Endodermal cell (in vitro differentiated cells): ENCODE measurements around the gene TIAM2. TPM values are rescaled to one million over a fixed set of nuclear protein-coding genes. Genes with fewer than 3 reads are reported as not detected.
A peak's percentile ranks its signal among the peaks of the same experiment; 100 is the strongest.

Experiments used
- DNase-seq: peaks from one replicate; pipeline ENCODE4 v3.0.0-alpha.2; 2017
- H3K27ac ChIP-seq: 2 replicates; pipeline ENCODE4 v1.5.1; 2013; ENCODE audit warnings: mild to moderate bottlenecking, low read depth, low read length, moderate library complexity
- H3K27me3 ChIP-seq: 2 replicates; pipeline ENCODE4 v1.6.1; 2013; ENCODE audit warnings: mild to moderate bottlenecking, low read length, moderate library complexity; ENCODE audit not compliant: insufficient read depth, control insufficient read depth, poor library complexity, severe bottlenecking
- H3K36me3 ChIP-seq: 2 replicates; pipeline ENCODE4 v1.7.0; 2013; ENCODE audit warnings: mild to moderate bottlenecking, low read length, moderate library complexity; ENCODE audit not compliant: control insufficient read depth, insufficient read depth
- H3K4me1 ChIP-seq: one replicate; pipeline ENCODE4 v1.7.0; 2013; ENCODE audit warnings: low read length; ENCODE audit not compliant: control insufficient read depth, insufficient read depth
- H3K4me3 ChIP-seq: 2 replicates; pipeline ENCODE4 v1.5.1; 2013; ENCODE audit warnings: mild to moderate bottlenecking, low read length, moderate library complexity
- H3K9ac ChIP-seq: 2 replicates; pipeline ENCODE4 v1.6.1; 2013; ENCODE audit warnings: mild to moderate bottlenecking, low read length, moderate library complexity; ENCODE audit not compliant: poor library complexity, severe bottlenecking; ENCODE audit errors: extremely low read depth
- H3K9me3 ChIP-seq: 2 replicates; pipeline ENCODE4 v1.6.1; 2013; ENCODE audit warnings: mild to moderate bottlenecking, low read length, moderate library complexity; ENCODE audit not compliant: control insufficient read depth
- H3K27ac Mint-ChIP-seq: 2 replicates; pipeline ENCODE4 v1.8.0; 2020; ENCODE audit warnings: mixed read lengths
- H3K27me3 Mint-ChIP-seq: 2 replicates; pipeline ENCODE4 v1.8.0; 2021; ENCODE audit warnings: mild to moderate bottlenecking, mixed read lengths; ENCODE audit not compliant: insufficient read depth
- H3K36me3 Mint-ChIP-seq: 2 replicates; pipeline ENCODE4 v1.8.0; 2020; ENCODE audit warnings: low read depth, mixed read lengths
- H3K4me1 Mint-ChIP-seq: 2 replicates; pipeline ENCODE4 v1.8.0; 2020; ENCODE audit warnings: mixed read lengths
- H3K4me3 Mint-ChIP-seq: 2 replicates; pipeline ENCODE4 v1.8.0; 2020; ENCODE audit warnings: mild to moderate bottlenecking, moderate library complexity, mixed read lengths
- H3K9me3 Mint-ChIP-seq: 2 replicates; pipeline ENCODE4 v1.8.0; 2020; ENCODE audit warnings: mild to moderate bottlenecking, mixed read lengths
- WGBS, 2 experiments: methylation state at CpG; one replicate each; pipeline versions ENCODE4 v1.1.5 to v1.1.7; 2013; ENCODE audit warnings: missing lambda C conversion rate in 2 of 2, mixed read lengths in 1 of 2; ENCODE audit not compliant: insufficient coverage in 1 of 2, insufficient read length in 1 of 2; 5-methylcytosine and 5-hydroxymethylcytosine counted together
- total RNA-seq, 2 donors: library from RNA; stranded (reverse); fragmentation: NEBNext Ultra II Directional in 1 of 2; extraction: Animal tissue kit (Norgen Biotek cat#: 25700) in 1 of 2; gene quantifications; 2 replicates in 1 of 2; 3 replicates in 1 of 2; pipeline ENCODE4 v1.2.1, GENCODE V29; 2021
- TF ChIP-seq, protein P1 (sequence below): fragments of 200-600 bp; sonication (generic); conservative IDR thresholded peaks from 2 replicates; pipeline ENCODE4 v1.5.0; 2021; ENCODE audit warnings: antibody characterized with exemption, mild to moderate bottlenecking

The TIAM2 gene
- total RNA-seq, 2 donors from 2014 or later: 15.7 to 17.5 TPM

DNA sequence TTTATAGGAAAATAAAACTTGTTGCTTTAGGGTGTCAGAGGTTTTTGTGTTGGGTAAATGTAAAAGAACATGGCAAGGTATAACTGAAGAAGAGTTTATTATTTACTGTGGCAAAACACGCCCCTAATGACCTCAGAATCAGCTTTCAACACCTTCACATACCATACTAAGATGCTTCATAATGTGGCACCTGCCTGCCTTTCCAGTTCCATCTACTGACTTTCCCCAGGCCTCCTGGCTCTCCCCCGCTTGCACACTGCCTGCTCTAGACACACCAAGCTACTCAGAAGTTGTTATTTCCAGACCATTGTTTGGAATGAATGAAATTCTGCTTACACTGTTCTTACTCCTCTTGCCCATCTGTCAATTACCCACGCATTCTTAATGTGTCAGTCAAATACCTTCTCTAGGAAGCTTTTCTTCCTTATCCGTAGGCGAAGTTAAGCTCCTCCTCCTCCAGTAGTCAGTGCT lies 1.8 kb downstream of the TIAM2 start:
- Histone ChIP-seq H3K9ac (no peak overlapping the region), H3K27me3 (peaks cover 18% of the 10 kb centered on the region), H3K4me3 (no peak overlapping the region), H3K4me1 (peaks cover 7% of the 10 kb centered on the region), H3K36me3 (no peaks in the 10 kb centered on the region), H3K9me3 (no peaks in the 10 kb centered on the region), H3K27ac (no peak overlapping the region)
- TF ChIP-seq, protein P1, sequence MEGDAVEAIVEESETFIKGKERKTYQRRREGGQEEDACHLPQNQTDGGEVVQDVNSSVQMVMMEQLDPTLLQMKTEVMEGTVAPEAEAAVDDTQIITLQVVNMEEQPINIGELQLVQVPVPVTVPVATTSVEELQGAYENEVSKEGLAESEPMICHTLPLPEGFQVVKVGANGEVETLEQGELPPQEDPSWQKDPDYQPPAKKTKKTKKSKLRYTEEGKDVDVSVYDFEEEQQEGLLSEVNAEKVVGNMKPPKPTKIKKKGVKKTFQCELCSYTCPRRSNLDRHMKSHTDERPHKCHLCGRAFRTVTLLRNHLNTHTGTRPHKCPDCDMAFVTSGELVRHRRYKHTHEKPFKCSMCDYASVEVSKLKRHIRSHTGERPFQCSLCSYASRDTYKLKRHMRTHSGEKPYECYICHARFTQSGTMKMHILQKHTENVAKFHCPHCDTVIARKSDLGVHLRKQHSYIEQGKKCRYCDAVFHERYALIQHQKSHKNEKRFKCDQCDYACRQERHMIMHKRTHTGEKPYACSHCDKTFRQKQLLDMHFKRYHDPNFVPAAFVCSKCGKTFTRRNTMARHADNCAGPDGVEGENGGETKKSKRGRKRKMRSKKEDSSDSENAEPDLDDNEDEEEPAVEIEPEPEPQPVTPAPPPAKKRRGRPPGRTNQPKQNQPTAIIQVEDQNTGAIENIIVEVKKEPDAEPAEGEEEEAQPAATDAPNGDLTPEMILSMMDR: no peak
- no peak for DNase-seq
- no peak overlapping the region for H3K27ac Mint-ChIP-seq
- H3K9me3 Mint-ChIP-seq: no peaks in the 10 kb centered on the region
- H3K36me3 Mint-ChIP-seq: no peaks in the 10 kb centered on the region
- 66 to 83% methylated on average over 4 to 5 of the region's 5 CpGs for WGBS, 2 experiments
- peaks cover 18% of the 10 kb centered on the region for H3K4me1 Mint-ChIP-seq
- H3K27me3 Mint-ChIP-seq: peaks cover 32% of the 10 kb centered on the region
- peak overlapping the region; percentile 67 for H3K4me3 Mint-ChIP-seq

DNA sequence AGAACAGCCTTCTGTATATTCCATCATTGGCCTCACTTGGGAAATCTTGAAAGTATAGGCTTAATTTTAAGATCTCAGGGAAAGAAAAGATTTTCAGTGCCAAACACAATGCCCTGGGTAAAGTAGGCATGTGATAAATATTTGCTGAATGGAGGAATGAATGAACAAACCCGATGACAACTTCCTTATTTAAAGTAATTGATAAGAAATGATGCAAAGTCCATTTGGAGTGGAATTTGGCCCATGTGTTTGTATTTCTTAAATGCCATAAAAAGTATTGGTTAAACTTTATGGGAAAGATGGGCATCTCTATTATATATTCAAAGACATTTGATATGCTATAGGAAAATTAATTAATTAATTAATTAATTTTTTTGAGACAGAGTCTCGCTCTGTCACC lies 3.7 kb downstream of the TIAM2 start:
- no peaks in the 10 kb centered on the region for H3K36me3 ChIP-seq
- no peak for DNase-seq
- no peaks in the 10 kb centered on the region for H3K9me3 Mint-ChIP-seq
- H3K4me1 ChIP-seq: peaks cover 7% of the 10 kb centered on the region
- H3K9ac ChIP-seq: no peak overlapping the region
- H3K27me3 Mint-ChIP-seq: peaks cover 26% of the 10 kb centered on the region
- H3K4me1 Mint-ChIP-seq: peaks cover 18% of the 10 kb centered on the region
- TF ChIP-seq, protein P1: no peak
- no peaks in the 10 kb centered on the region for H3K9me3 ChIP-seq
- H3K27me3 ChIP-seq: peaks cover 17% of the 10 kb centered on the region
- H3K4me3 Mint-ChIP-seq: no peak overlapping the region
- no peak overlapping the region for H3K4me3 ChIP-seq
- H3K27ac Mint-ChIP-seq: no peak overlapping the region
- no peaks in the 10 kb centered on the region for H3K36me3 Mint-ChIP-seq
- H3K27ac ChIP-seq: no peak overlapping the region
- 80 to 97% methylated on average over 1 to 2 of the region's 2 CpGs for WGBS, 2 experiments

- no peaks in the 10 kb centered on the region for H3K9me3 Mint-ChIP-seq
- TF ChIP-seq, protein P1: no peak
- WGBS, 2 experiments: 92 to 100% methylated on average over 1 to 5 of the region's 5 CpGs
- peaks cover 12% of the 10 kb centered on the region for H3K4me1 Mint-ChIP-seq
- H3K27me3 Mint-ChIP-seq: peaks cover 8% of the 10 kb centered on the region
- Histone ChIP-seq H3K36me3 (no peaks in the 10 kb centered on the region), H3K27ac (no peak overlapping the region), H3K4me3 (no peak overlapping the region), H3K9ac (no peak overlapping the region), H3K4me1 (peaks cover 7% of the 10 kb centered on the region), H3K9me3 (no peaks in the 10 kb centered on the region), H3K27me3 (peaks cover 2% of the 10 kb centered on the region)
- H3K4me3 Mint-ChIP-seq: no peak overlapping the region
- H3K27ac Mint-ChIP-seq: no peak overlapping the region
- H3K36me3 Mint-ChIP-seq: no peaks in the 10 kb centered on the region
- no peak for DNase-seq
These were observed 6.4 kb downstream of the TIAM2 start for GRCh38 chr6:155001482-155001881.
